ENCODE data around the gene VSIG10. TPM values are rescaled to one million over a fixed set of nuclear protein-coding genes. Genes with fewer than 3 reads are reported as not detected.

Gene VSIG10
- total and polyA plus RNA-seq, 2 of the 4 experiments (the other 2 are of a cell fraction) = 5.9 to 10.0 TPM

DNA sequence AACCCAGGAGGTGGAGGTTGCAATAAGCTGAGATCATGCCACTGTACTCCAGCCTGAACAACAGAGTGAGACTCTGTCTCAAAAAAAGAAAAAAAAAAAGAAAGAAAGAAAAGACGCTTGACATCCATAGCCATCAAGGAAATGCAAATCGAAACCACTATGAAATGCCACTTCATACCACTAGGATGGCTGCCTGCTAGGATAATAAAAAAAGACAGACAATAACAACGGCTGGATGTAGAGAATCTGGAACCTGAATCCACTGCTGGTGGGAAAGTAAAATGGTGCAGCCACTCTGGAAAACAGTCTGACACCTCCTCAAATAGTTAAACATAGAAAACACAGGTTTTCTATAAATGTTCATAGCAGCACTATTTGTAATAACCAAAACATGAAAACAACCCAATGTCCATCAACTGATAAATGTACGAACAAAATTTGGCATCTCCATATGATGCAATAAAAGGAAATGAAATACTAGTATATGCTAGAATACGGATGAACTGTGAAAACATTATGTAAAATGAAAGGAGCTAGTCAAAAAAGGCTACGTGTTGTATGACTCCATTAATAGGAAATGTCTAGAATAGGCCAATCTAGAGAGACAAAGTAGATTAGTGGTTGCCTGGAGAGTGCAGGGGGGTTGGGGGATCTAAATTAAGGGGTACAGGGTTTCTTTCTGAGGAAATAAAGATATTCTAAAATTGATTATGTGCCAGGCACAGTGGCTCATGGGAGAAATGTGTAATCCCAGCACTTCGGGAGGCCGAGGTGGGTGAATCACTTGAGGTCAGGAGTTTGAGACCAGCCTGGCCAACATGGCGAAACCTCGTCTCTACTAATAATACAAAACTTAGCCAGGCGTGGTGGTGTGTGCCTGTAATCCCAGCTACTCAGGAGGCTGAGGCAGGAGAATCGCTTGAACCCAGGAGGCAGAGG, 52.6 kb downstream of the VSIG10 start:
- Histone ChIP-seq H3K27me3 (ENCODE audit: control insufficient read depth, insufficient read depth, low read length) (no peaks in the 10 kb centered on the region), H4K20me1 (ENCODE audit: insufficient read depth, low read length) (peaks cover 27% of the 10 kb centered on the region), H3K27ac (ENCODE audit: insufficient read depth, low read length) (no peak overlapping the region), H3K18ac (ENCODE audit: low read depth, low read length) (no peak overlapping the region), H3K4me3 (ENCODE audit: insufficient read depth, low read depth, low read length) (no peak overlapping the region), H3K14ac (replicated peaks; ENCODE audit: low read depth, low read length) (no peak overlapping the region), H2BK20ac (ENCODE audit: low read depth, low read length) (no peak overlapping the region), H3K4ac (ENCODE audit: low read depth, low read length) (no peak overlapping the region), H4K91ac (ENCODE audit: insufficient read depth, low read depth, low read length) (no peak overlapping the region), H4K5ac (ENCODE audit: low read depth, low read length) (no peak overlapping the region), H3K9me1 (ENCODE audit: insufficient read depth, low read length) (peaks cover 19% of the 10 kb centered on the region), H3K56ac (ENCODE audit: extremely low read depth, insufficient read depth, low read length) (no peak overlapping the region), H2AK5ac (ENCODE audit: low read depth, low read length) (no peak overlapping the region), H2AK9ac (replicated peaks; ENCODE audit: low read depth, low read length, poor library complexity) (no peak overlapping the region), H3K23ac (ENCODE audit: low read depth, low read length) (no peak overlapping the region), H3K9ac (ENCODE audit: low read depth, low read length) (no peak overlapping the region), H2AFZ (replicated peaks; ENCODE audit: low read length, poor library complexity) (no peak overlapping the region), H2BK5ac (ENCODE audit: low read depth, low read length, poor library complexity, severe bottlenecking) (no peak overlapping the region), H2BK15ac (ENCODE audit: low read depth, low read length) (no peak overlapping the region), H3K36me3 (ENCODE audit: control insufficient read depth, insufficient read depth, low read length) (peaks cover 15% of the 10 kb centered on the region), H3K9me3 (ENCODE audit: control insufficient read depth, insufficient read depth, low read length) (no peaks in the 10 kb centered on the region), H2BK120ac (ENCODE audit: low read depth, low read length) (no peak overlapping the region), H3K79me1 (ENCODE audit: low read depth in 1 of 2, low read length in 2 of 2) (peaks cover 27 to 56% of the 10 kb centered on the region in 2 experiments), H4K8ac (ENCODE audit: low read depth in 2 of 2, low read length in 2 of 2) (no peak overlapping the region), H3K4me2 (ENCODE audit: low read depth, low read length) (no peak overlapping the region), H3K4me1 (ENCODE audit: control insufficient read depth, insufficient read depth, low read length) (peaks cover 16% of the 10 kb centered on the region)
- POLR2A ChIA-PET (ENCODE audit: unreplicated experiment) = no interaction called here
- BruUV-seq (replicated peaks) = no TSS peak
- in situ Hi-C loops (cut with MboI; ENCODE audit: low sequenced_read_pairs) = no loop called here
- dilution Hi-C loops (cut with HindIII; ENCODE audit: low sequenced_read_pairs, unreplicated experiment) = no loop called here
- DNase-seq (no peak), ATAC-seq (ENCODE audit: low read depth) (no peak)
- intact Hi-C loops (cut with micrococcal nuclease) = no loop called here
- TF ChIP-seq CHD1 (IDR thresholded peaks at IDR 0.05; ENCODE audit: low read depth, low read length) (no peak), CEBPB (IDR thresholded peaks at IDR 0.05; ENCODE audit: low read depth, low read length) (peak; percentile 73)
- WGBS, 2 experiments (ENCODE audit: extremely low coverage in 2 of 2, insufficient read length in 1 of 2) = 83% methylated on average over 1 of the region's 12 CpGs; no CpG with 5 or more reads in 1 of the 2 experiments
- CTCF ChIA-PET = no interaction called here

Data from IMR-90 (cell line).